Superior temporal gyrus (tissue), 1 donor: ENCODE results near the gene OR51S1.
"Not testable (repeated sequence)": the region's sequence is repeated elsewhere in the genome, so short reads cannot be mapped to it uniquely, and the experiment has no call there.

Source experiments
- DNase-seq: peaks from one replicate; pipeline ENCODE4 v3.0.0-alpha.2; 2016; ENCODE audit errors: extremely low spot score

Gene OR51S1

GRCh38 chr11:4804280-4804679, 44.7 kb downstream of the OR51S1 start, which contains the start of gene OR52R1:
Gene OR52R1, minus strand, starts transcription at chr11:4804380. Its CDS starts 0 bp downstream, at chr11:4804380.
- no peak for DNase-seq

GRCh38 chr11:4801316-4801715, 47.7 kb downstream of the OR51S1 start:
- DNase-seq = not testable (repeated sequence)

- no peak for DNase-seq
Measured at GRCh38 chr11:4798427-4799183, 50.4 kb downstream of the OR51S1 start.
